PFSK-1 (cell line): ENCODE results near the gene ST6GALNAC3.

Source experiments
- POLR2AphosphoS5 ChIP-seq: IDR thresholded peaks from 2 replicates; pipeline ENCODE4 v1.6.1; 2012; ENCODE audit warnings: low read depth, mild to moderate bottlenecking, control low read depth, low read length, moderate library complexity
- SIN3A ChIP-seq: IDR thresholded peaks from 2 replicates; pipeline ENCODE4 v1.6.1; 2012; ENCODE audit warnings: mild to moderate bottlenecking, low read length, moderate library complexity, borderline replicate concordance; ENCODE audit not compliant: insufficient read depth

GRCh38 chr1:76298399-76298798 is 223.9 kb downstream of the ST6GALNAC3 start:
- no peak for TF ChIP-seq POLR2AphosphoS5
- no peak for TF ChIP-seq SIN3A
